ENCODE data around the gene SS18L1.
A peak's percentile ranks its signal among the peaks of the same experiment; 100 is the strongest.

SS18L1 gene

GRCh38 chr20:62120365-62120762 lies 23.2 kb upstream of the SS18L1 start:
- DNase-seq (ENCODE audit: low spot score): no peak

GRCh38 chr20:62120990-62121775 lies 22.4 kb upstream of the SS18L1 start:
- DNase-seq (ENCODE audit: low spot score): no peak

GRCh38 chr20:62121776-62122653 lies 21.6 kb upstream of the SS18L1 start, which contains the start of gene LSM14B:
LSM14B (plus strand) TSS chr20:62122475; CDS start chr20:62122667, 192 bp downstream.
- peak; percentile 99 for DNase-seq (ENCODE audit: low spot score)

GRCh38 chr20:62122654-62123449 lies 20.7 kb upstream of the SS18L1 start:
- DNase-seq (ENCODE audit: low spot score): peak; percentile 50

- no peak for DNase-seq (ENCODE audit: low spot score)
These were observed 20.0 kb upstream of the SS18L1 start for GRCh38 chr20:62123450-62124118.

GRCh38 chr20:62126141-62126540 lies 17.4 kb upstream of the SS18L1 start:
- DNase-seq (ENCODE audit: low spot score): no peak

- no peak for DNase-seq (ENCODE audit: low spot score)
These were observed 15.8 kb upstream of the SS18L1 start for GRCh38 chr20:62127799-62128198.

GRCh38 chr20:62128502-62128901 lies 15.1 kb upstream of the SS18L1 start:
- DNase-seq (ENCODE audit: low spot score): no peak

GRCh38 chr20:62129731-62130531 lies 13.6 kb upstream of the SS18L1 start:
- DNase-seq (ENCODE audit: low spot score): no peak

GRCh38 chr20:62131560-62132320 lies 11.8 kb upstream of the SS18L1 start:
- no peak for DNase-seq (ENCODE audit: low spot score)

GRCh38 chr20:62132421-62132820 lies 11.1 kb upstream of the SS18L1 start:
- DNase-seq (ENCODE audit: low spot score): no peak

GRCh38 chr20:62133051-62133845 lies 10.3 kb upstream of the SS18L1 start:
- no peak for DNase-seq (ENCODE audit: low spot score)

- DNase-seq (ENCODE audit: low spot score): peak; percentile 40
These were observed 9.7 kb upstream of the SS18L1 start for GRCh38 chr20:62133864-62134263.

GRCh38 chr20:62134735-62135231 lies 8.8 kb upstream of the SS18L1 start:
- DNase-seq (ENCODE audit: low spot score): no peak

GRCh38 chr20:62135573-62136266 lies 7.8 kb upstream of the SS18L1 start:
- DNase-seq (ENCODE audit: low spot score): no peak

- peak; percentile 67 for DNase-seq (ENCODE audit: low spot score)
These were observed 7.1 kb upstream of the SS18L1 start for GRCh38 chr20:62136283-62137091.

- DNase-seq (ENCODE audit: low spot score): no peak
These were observed 6.5 kb upstream of the SS18L1 start for GRCh38 chr20:62137092-62137384.

Measured in hepatic stellate cell (primary cell).